Ovary (tissue), 3 donors: ENCODE results near the gene PATJ.

Source experiments
- POLR2A ChIP-seq: fragments of 450-650 bp; IDR thresholded peaks from one replicate; pipeline ENCODE4 v1.6.1; 2017; ENCODE audit warnings: antibody characterized with exemption, mild to moderate bottlenecking, moderate library complexity
- TF ChIP-seq, protein P1 (sequence below), 3 donors: fragments of 450-650 bp in 2 of 3; fragments of 200-600 bp in 1 of 3; IDR thresholded peaks; one replicate each; pipeline versions ENCODE4 v1.5.1 to v1.8.0; 2016 to 2022; ENCODE audit warnings: antibody characterized with exemption in 3 of 3, mild to moderate bottlenecking in 1 of 3
- donor health status: DM: no; HTN: no; CAD: no.

GRCh38 chr1:61978796-61979195 lies 236.5 kb downstream of the PATJ start:
- TF ChIP-seq, protein P1, sequence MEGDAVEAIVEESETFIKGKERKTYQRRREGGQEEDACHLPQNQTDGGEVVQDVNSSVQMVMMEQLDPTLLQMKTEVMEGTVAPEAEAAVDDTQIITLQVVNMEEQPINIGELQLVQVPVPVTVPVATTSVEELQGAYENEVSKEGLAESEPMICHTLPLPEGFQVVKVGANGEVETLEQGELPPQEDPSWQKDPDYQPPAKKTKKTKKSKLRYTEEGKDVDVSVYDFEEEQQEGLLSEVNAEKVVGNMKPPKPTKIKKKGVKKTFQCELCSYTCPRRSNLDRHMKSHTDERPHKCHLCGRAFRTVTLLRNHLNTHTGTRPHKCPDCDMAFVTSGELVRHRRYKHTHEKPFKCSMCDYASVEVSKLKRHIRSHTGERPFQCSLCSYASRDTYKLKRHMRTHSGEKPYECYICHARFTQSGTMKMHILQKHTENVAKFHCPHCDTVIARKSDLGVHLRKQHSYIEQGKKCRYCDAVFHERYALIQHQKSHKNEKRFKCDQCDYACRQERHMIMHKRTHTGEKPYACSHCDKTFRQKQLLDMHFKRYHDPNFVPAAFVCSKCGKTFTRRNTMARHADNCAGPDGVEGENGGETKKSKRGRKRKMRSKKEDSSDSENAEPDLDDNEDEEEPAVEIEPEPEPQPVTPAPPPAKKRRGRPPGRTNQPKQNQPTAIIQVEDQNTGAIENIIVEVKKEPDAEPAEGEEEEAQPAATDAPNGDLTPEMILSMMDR (IDR thresholded peaks at IDR 0.05): no peak
- TF ChIP-seq POLR2A: no peak
